K562 (cell line): ENCODE results near the gene INCENP. TPM values are rescaled to one million over a fixed set of nuclear protein-coding genes. Genes with fewer than 3 reads are reported as not detected.

ENCODE experiments used
- CTBP1 ChIP-seq: fragments of 450-650 bp; IDR thresholded peaks from 2 replicates; pipeline ENCODE4 v1.6.1; 2016; ENCODE audit warnings: borderline replicate concordance
- GTF2B ChIP-seq: IDR thresholded peaks from 2 replicates; pipeline ENCODE4 v1.6.1; 2011; ENCODE audit not compliant: insufficient read length; ENCODE audit errors: extremely low read depth
- HMBOX1 ChIP-seq: sonication (generic); IDR thresholded peaks from 2 replicates; pipeline ENCODE4 v1.6.1; 2016
- HNRNPH1 ChIP-seq: fragments of 200-400 bp; formaldehyde crosslinking; optimal IDR thresholded peaks from 2 replicates; pipeline ENCODE3; 2017; ENCODE audit warnings: low read depth, mild to moderate bottlenecking, low read length, moderate library complexity
- HSF4 ChIP-seq: fragments of 250-450 bp; sonication (Bioruptor Pico); IDR thresholded peaks from 2 replicates; pipeline ENCODE4 v2.1.2; 2022; ENCODE audit warnings: mild to moderate bottlenecking, moderate library complexity, borderline replicate concordance
- JUND ChIP-seq, 2 experiments: IDR thresholded peaks; 2 replicates in 1 of 2; 3 replicates in 1 of 2; pipeline ENCODE4 v1.6.1; 2011; ENCODE audit warnings: borderline replicate concordance in 2 of 2, low read depth in 2 of 2, low read length in 2 of 2, improper control_type of control experiment in 1 of 2, missing biosample characterization in 1 of 2, missing genetic modification characterization in 1 of 2, missing genetic modification reagents in 1 of 2
- MTA2 ChIP-seq: fragments of 450-650 bp; IDR thresholded peaks from 2 replicates; pipeline ENCODE4 v1.6.1; 2016; ENCODE audit warnings: low read depth
- RREB1 ChIP-seq: fragments of 250-450 bp; sonication (Bioruptor Pico); IDR thresholded peaks from 2 replicates; pipeline ENCODE4 v1.4.0; 2020
- TCF7 ChIP-seq: sonication (generic); IDR thresholded peaks from 2 replicates; pipeline ENCODE4 v1.6.1; 2016; ENCODE audit warnings: antibody characterized with exemption, borderline replicate concordance
- ZBTB33 ChIP-seq: sonication (generic); formaldehyde crosslinking; IDR thresholded peaks from 2 replicates; pipeline ENCODE4 v1.8.1; 2023; ENCODE audit warnings: mild to moderate bottlenecking, missing genetic modification reagents
- ZNF133 ChIP-seq: fragments of 250-450 bp; sonication (Bioruptor Pico); IDR thresholded peaks from 2 replicates; pipeline ENCODE4 v1.4.0; 2020; ENCODE audit warnings: mild to moderate bottlenecking
- ZNF347 ChIP-seq: fragments of 450-650 bp; formaldehyde crosslinking; IDR thresholded peaks from 2 replicates; pipeline ENCODE4 v1.4.0; 2020; ENCODE audit warnings: low read depth, mild to moderate bottlenecking, moderate library complexity
- ZNF551 ChIP-seq: fragments of 250-450 bp; sonication (Bioruptor Pico); IDR thresholded peaks from 2 replicates; pipeline ENCODE4 v1.5.0; 2021; ENCODE audit warnings: mild to moderate bottlenecking, moderate library complexity
- polyA plus RNA-seq, 8 experiments: library from polyadenylated mRNA; depleted of rRNA in 4 of 8; stranded (reverse) in 5 of 8; unstranded in 3 of 8; fragments of >200 nt; fragmentation: Nextera tagmentation in 2 of 8; fragmentation: Illumina TruSeq in 1 of 8; extraction: Ambion mirVana in 2 of 8; extraction: Trizol in 1 of 8; gene quantifications; 2 replicates each; pipeline versions ENCODE4 v1.2.1 to v1.2.3, GENCODE V29; 2011 to 2014; ENCODE audit warnings: inconsistent platforms in 1 of 8, missing spikeins in 1 of 8
- total RNA-seq, 7 experiments: library from RNA; depleted of rRNA in 6 of 7; stranded (reverse); fragments of >200 nt in 6 of 7; fragmentation: Illumina TruSeq in 2 of 7; extraction: Trizol in 2 of 7; gene quantifications; 2 replicates each; pipeline versions ENCODE4 v1.2.1 to v1.2.3, GENCODE V29; 2011 to 2021; ENCODE audit warnings: low replicate concordance in 1 of 7
- TF ChIP-seq, protein P1 (sequence below): fragments of 250-450 bp; sonication (Bioruptor Pico); IDR thresholded peaks from 2 replicates; pipeline ENCODE4 v1.8.0; 2022; ENCODE audit warnings: inconsistent platforms
- TF ChIP-seq, protein P2 (sequence below): fragments of 450-650 bp; formaldehyde crosslinking; IDR thresholded peaks from 2 replicates; pipeline ENCODE4 v1.4.0; 2020; ENCODE audit warnings: mild to moderate bottlenecking, moderate library complexity

INCENP gene
- total and polyA plus RNA-seq, 9 of the 15 experiments (the other 6 are each of a cell fraction or from before 2014, with no cell fraction given) = 1.1 to 97.9 (median 28.2) TPM

DNA sequence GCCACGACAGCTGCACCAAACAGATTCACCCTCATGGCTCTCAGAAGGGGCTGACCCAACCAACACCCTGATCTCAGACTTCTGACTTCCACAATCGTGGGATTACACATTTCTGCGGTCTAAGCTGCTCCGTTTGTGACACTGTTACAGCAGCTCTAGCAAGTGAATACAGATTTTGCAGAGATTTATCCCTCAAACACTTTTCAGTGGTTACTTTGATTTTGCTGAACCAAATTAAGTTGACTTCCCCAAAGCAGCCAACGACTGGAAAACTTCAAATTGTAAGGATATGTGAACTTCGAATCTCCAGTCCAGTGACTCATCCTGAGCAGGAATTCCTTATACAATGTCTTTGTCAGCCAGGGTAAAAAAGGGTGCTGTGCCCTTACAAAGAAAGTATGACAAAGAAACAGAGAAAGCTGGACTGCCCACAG lies 14.8 kb upstream of the INCENP start (continued):
- TF ChIP-seq HNRNPH1 (no peak), MTA2 (no peak), ZNF551 (CRISPR knock-in tag) (no peak), HMBOX1 (no peak), RREB1 (CRISPR knock-in tag) (no peak), GTF2B (no peak), ZNF347 (CRISPR knock-in tag) (no peak), ZNF133 (CRISPR knock-in tag) (no peak), JUND (IDR thresholded peaks at IDR 0.05; ENCODE audit: borderline replicate concordance, low read depth, low read length) (no peak), JUND (tag; IDR thresholded peaks at IDR 0.05; ENCODE audit: borderline replicate concordance, low read depth, low read length) (no peak), TCF7 (no peak), ZBTB33 (no peak), HSF4 (no peak), CTBP1 (no peak)
- TF ChIP-seq, protein P1, sequence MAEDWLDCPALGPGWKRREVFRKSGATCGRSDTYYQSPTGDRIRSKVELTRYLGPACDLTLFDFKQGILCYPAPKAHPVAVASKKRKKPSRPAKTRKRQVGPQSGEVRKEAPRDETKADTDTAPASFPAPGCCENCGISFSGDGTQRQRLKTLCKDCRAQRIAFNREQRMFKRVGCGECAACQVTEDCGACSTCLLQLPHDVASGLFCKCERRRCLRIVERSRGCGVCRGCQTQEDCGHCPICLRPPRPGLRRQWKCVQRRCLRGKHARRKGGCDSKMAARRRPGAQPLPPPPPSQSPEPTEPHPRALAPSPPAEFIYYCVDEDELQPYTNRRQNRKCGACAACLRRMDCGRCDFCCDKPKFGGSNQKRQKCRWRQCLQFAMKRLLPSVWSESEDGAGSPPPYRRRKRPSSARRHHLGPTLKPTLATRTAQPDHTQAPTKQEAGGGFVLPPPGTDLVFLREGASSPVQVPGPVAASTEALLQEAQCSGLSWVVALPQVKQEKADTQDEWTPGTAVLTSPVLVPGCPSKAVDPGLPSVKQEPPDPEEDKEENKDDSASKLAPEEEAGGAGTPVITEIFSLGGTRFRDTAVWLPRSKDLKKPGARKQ (CRISPR knock-in tag) = no peak
- TF ChIP-seq, protein P2, sequence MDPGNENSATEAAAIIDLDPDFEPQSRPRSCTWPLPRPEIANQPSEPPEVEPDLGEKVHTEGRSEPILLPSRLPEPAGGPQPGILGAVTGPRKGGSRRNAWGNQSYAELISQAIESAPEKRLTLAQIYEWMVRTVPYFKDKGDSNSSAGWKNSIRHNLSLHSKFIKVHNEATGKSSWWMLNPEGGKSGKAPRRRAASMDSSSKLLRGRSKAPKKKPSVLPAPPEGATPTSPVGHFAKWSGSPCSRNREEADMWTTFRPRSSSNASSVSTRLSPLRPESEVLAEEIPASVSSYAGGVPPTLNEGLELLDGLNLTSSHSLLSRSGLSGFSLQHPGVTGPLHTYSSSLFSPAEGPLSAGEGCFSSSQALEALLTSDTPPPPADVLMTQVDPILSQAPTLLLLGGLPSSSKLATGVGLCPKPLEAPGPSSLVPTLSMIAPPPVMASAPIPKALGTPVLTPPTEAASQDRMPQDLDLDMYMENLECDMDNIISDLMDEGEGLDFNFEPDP (CRISPR knock-in tag) = no peak
